GM18526 (cell line): ENCODE data around the gene TMEM201.

Experiments
- POLR2A ChIP-seq: IDR thresholded peaks from 3 replicates; pipeline ENCODE4 v1.6.1; 2011; ENCODE audit not compliant: insufficient read length; ENCODE audit errors: extremely low read depth

TMEM201 gene

GRCh38 chr1:9594471-9595155 lies 5.9 kb downstream of the TMEM201 start:
- TF ChIP-seq POLR2A: no peak

GRCh38 chr1:9595156-9595967 lies 6.7 kb downstream of the TMEM201 start:
- TF ChIP-seq POLR2A: no peak

GRCh38 chr1:9595968-9596340 lies 7.2 kb downstream of the TMEM201 start:
- TF ChIP-seq POLR2A: no peak

- TF ChIP-seq POLR2A: no peak
These were observed 7.9 kb downstream of the TMEM201 start for GRCh38 chr1:9596415-9597123.

- no peak for TF ChIP-seq POLR2A
These were observed 8.9 kb downstream of the TMEM201 start for GRCh38 chr1:9597361-9598315.

GRCh38 chr1:9598316-9598700 lies 9.6 kb downstream of the TMEM201 start:
- no peak for TF ChIP-seq POLR2A

GRCh38 chr1:9599741-9600140 lies 11.0 kb downstream of the TMEM201 start:
- no peak for TF ChIP-seq POLR2A

- TF ChIP-seq POLR2A: no peak
These were observed 12.4 kb downstream of the TMEM201 start for GRCh38 chr1:9600861-9601834.

GRCh38 chr1:9601942-9602793 lies 13.5 kb downstream of the TMEM201 start:
- TF ChIP-seq POLR2A: no peak

- no peak for TF ChIP-seq POLR2A
These were observed 14.1 kb downstream of the TMEM201 start for GRCh38 chr1:9602794-9603167.

GRCh38 chr1:9603307-9603706 lies 14.6 kb downstream of the TMEM201 start:
- TF ChIP-seq POLR2A: no peak

GRCh38 chr1:9603766-9604753 lies 15.3 kb downstream of the TMEM201 start:
- TF ChIP-seq POLR2A: no peak

- no peak for TF ChIP-seq POLR2A
These were observed 16.1 kb downstream of the TMEM201 start for GRCh38 chr1:9604836-9605235.
